NCI-H2029 treated with DMSO at 0.1 percent for 48 hours (cell line): ENCODE results near the gene CPPED1.
"Not testable (repeated sequence)": the region's sequence is repeated elsewhere in the genome, so short reads cannot be mapped to it uniquely, and the experiment has no call there.

Experiments used
- DNase-seq: peaks from one replicate; lab custom pipeline; 2025; lab: John Stamatoyannopoulos, UW

Gene CPPED1

GRCh38 chr16:12766853-12767252, 36.8 kb downstream of the CPPED1 start:
- DNase-seq = no peak

- DNase-seq = not testable (repeated sequence)
Observed at GRCh38 chr16:12766208-12766607, 37.5 kb downstream of the CPPED1 start.

GRCh38 chr16:12764813-12765488, 38.7 kb downstream of the CPPED1 start:
- DNase-seq = no peak

GRCh38 chr16:12763517-12763916, 40.2 kb downstream of the CPPED1 start:
- no peak for DNase-seq

GRCh38 chr16:12760819-12761611, 42.7 kb downstream of the CPPED1 start:
- no peak for DNase-seq

GRCh38 chr16:12758670-12759558, 44.8 kb downstream of the CPPED1 start:
- DNase-seq = no peak

- DNase-seq = no peak
Observed at GRCh38 chr16:12758031-12758669, 45.5 kb downstream of the CPPED1 start.

GRCh38 chr16:12757546-12757945, 46.1 kb downstream of the CPPED1 start:
- DNase-seq = no peak

- DNase-seq = no peak
Observed at GRCh38 chr16:12754824-12755543, 48.7 kb downstream of the CPPED1 start.

- DNase-seq = no peak
Observed at GRCh38 chr16:12753203-12754023, 50.3 kb downstream of the CPPED1 start.

- no peak for DNase-seq
Observed at GRCh38 chr16:12752159-12752558, 51.5 kb downstream of the CPPED1 start.

- DNase-seq = no peak
Observed at GRCh38 chr16:12750554-12750918, 53.2 kb downstream of the CPPED1 start.

- no peak for DNase-seq
Observed at GRCh38 chr16:12749076-12749475, 54.6 kb downstream of the CPPED1 start.

- no peak for DNase-seq
Observed at GRCh38 chr16:12747827-12748226, 55.9 kb downstream of the CPPED1 start.

- DNase-seq = no peak
Observed at GRCh38 chr16:12747261-12747660, 56.4 kb downstream of the CPPED1 start.

GRCh38 chr16:12744860-12745259, 58.8 kb downstream of the CPPED1 start:
- DNase-seq = no peak

- no peak for DNase-seq
Observed at GRCh38 chr16:12742741-12743140, 60.9 kb downstream of the CPPED1 start.

GRCh38 chr16:12740986-12741610, 62.6 kb downstream of the CPPED1 start:
- DNase-seq = no peak

- DNase-seq = no peak
Observed at GRCh38 chr16:12739738-12740137, 63.9 kb downstream of the CPPED1 start.

- no peak for DNase-seq
Observed at GRCh38 chr16:12737563-12737962, 66.1 kb downstream of the CPPED1 start.
